RWPE2 (cell line): ENCODE results near the gene CHGA.

Experiments
- ATAC-seq: fragments of 200-7000 bp; cut with Tn5 transposase; 3 replicates; pipeline ENCODE4 v1.9.1; 2021; ENCODE audit warnings: low read depth
- DNase-seq: peaks from one replicate; pipeline ENCODE4 v3.0.0-alpha.2; 2020; ENCODE audit warnings: low spot score
- H3K27ac ChIP-seq: fragments of 450-650 bp; 2 replicates; pipeline ENCODE4 v1.5.1; 2017; ENCODE audit warnings: mild to moderate bottlenecking; ENCODE audit not compliant: poor library complexity, severe bottlenecking
- H3K27me3 ChIP-seq: fragments of 250-450 bp; sonication (Bioruptor Pico); 2 replicates; pipeline ENCODE4 v1.5.1; 2021; ENCODE audit warnings: mild to moderate bottlenecking, moderate library complexity; ENCODE audit not compliant: insufficient read depth, poor library complexity, severe bottlenecking
- H3K36me3 ChIP-seq: fragments of 250-450 bp; sonication (Bioruptor Pico); 2 replicates; pipeline ENCODE4 v1.5.1; 2020; ENCODE audit warnings: low read depth, mild to moderate bottlenecking, moderate library complexity
- H3K4me1 ChIP-seq: fragments of 250-450 bp; sonication (Bioruptor Pico); 2 replicates; pipeline ENCODE4 v1.5.1; 2021; ENCODE audit warnings: mild to moderate bottlenecking, moderate library complexity; ENCODE audit not compliant: insufficient read depth, poor library complexity, severe bottlenecking
- H3K4me3 ChIP-seq: fragments of 250-450 bp; sonication (Bioruptor Pico); 2 replicates; pipeline ENCODE4 v1.5.1; 2021; ENCODE audit warnings: mild to moderate bottlenecking, moderate library complexity; ENCODE audit not compliant: severe bottlenecking
- H3K9me3 ChIP-seq: fragments of 250-450 bp; sonication (Bioruptor Pico); 2 replicates; pipeline ENCODE4 v1.5.1; 2021; ENCODE audit warnings: mild to moderate bottlenecking, moderate library complexity; ENCODE audit not compliant: severe bottlenecking
- TF ChIP-seq, protein P1 (sequence below): fragments of 450-650 bp; IDR thresholded peaks from one replicate; pipeline ENCODE4 v1.5.1; 2017; ENCODE audit warnings: mild to moderate bottlenecking, moderate library complexity; ENCODE audit not compliant: poor library complexity, severe bottlenecking

Gene CHGA

DNA sequence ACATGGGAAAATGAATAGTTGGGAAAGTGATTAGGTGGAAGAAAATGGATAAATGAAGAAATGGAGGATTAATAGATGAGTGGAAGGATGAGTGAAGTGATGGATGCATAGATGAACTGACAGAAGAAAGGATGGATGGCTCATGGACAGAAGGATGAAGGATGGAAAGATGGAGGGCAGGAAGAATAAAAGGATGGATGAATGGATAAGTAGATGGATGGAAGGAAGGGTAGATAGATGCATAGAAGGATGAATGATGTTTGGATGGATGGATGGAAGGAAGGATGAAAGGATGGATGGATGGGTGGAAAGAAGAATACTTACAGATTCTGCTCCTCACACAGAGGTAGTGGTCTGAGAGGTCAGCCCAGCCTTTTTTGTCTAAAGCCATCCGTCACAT, 35.8 kb upstream of the CHGA start:
- TF ChIP-seq, protein P1, sequence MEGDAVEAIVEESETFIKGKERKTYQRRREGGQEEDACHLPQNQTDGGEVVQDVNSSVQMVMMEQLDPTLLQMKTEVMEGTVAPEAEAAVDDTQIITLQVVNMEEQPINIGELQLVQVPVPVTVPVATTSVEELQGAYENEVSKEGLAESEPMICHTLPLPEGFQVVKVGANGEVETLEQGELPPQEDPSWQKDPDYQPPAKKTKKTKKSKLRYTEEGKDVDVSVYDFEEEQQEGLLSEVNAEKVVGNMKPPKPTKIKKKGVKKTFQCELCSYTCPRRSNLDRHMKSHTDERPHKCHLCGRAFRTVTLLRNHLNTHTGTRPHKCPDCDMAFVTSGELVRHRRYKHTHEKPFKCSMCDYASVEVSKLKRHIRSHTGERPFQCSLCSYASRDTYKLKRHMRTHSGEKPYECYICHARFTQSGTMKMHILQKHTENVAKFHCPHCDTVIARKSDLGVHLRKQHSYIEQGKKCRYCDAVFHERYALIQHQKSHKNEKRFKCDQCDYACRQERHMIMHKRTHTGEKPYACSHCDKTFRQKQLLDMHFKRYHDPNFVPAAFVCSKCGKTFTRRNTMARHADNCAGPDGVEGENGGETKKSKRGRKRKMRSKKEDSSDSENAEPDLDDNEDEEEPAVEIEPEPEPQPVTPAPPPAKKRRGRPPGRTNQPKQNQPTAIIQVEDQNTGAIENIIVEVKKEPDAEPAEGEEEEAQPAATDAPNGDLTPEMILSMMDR, result no peak
- no peak for DNase-seq
- no peaks in the 10 kb centered on the region for H3K9me3 ChIP-seq
- no peaks in the 10 kb centered on the region for H3K36me3 ChIP-seq
- peaks cover 4% of the 10 kb centered on the region for H3K27me3 ChIP-seq
- ATAC-seq, result no peak
- H3K4me1 ChIP-seq, result no peaks in the 10 kb centered on the region
- no peak overlapping the region for H3K4me3 ChIP-seq
- no peak overlapping the region for H3K27ac ChIP-seq

DNA sequence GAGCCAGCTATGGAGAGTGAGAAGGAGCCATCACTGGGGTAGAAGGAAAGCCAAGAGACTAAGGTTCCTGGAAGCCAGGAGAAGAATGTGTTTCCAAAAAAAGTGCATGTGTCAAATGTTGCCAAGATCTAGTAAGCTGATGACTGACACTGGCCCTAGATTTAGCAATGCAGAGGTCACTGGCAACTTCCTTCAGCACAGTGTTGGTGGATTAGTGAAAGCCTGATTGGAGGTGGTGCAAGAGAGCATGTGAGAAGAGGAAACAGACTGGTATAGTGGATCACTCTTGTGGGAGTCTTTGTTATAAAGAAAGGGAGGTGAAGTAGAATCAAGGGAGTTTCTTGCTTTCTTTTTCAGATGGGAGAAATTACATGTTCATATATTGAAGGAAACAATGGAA, 34.1 kb upstream of the CHGA start:
- no peaks in the 10 kb centered on the region for H3K36me3 ChIP-seq
- H3K27ac ChIP-seq, result no peak overlapping the region
- H3K4me1 ChIP-seq, result no peaks in the 10 kb centered on the region
- H3K27me3 ChIP-seq, result peaks cover 4% of the 10 kb centered on the region
- H3K9me3 ChIP-seq, result peaks cover 10% of the 10 kb centered on the region
- ATAC-seq, result no peak
- no peak for DNase-seq
- TF ChIP-seq, protein P1, result no peak
- H3K4me3 ChIP-seq, result no peak overlapping the region

DNA sequence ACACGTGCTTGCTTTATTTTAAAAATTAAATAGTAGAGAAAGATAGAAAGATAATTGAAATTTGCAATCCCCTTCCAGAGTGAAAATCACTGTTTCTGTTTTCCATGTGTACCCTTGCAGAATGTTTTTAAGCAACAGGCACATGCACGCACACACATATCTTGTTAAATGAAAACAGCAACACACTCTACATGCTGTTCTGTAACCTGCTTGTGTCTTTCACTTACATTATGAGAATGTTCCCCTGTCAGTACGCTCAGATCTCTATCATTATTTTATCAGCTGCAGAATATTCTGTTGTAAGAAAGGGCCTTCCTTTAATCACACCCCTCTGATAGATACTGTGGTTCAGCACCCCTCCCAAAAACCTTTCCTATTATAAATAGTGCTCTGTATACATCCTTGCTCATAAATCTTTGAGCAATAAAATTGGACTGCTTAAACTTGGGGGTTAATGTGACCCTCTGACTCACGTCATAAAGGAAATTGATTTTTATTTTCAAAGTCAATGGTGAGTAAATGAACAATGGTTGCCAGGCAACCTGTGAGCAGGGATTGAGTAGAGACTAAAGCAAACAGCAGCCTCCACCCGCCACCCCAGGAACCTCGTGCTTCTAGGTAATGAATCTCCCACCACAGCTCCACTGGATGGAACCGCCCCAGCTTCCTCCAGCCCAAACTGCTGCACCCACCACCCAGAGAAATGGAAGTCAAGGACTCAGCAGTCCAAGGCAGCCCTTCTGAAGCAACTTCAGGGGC, 31.9 kb upstream of the CHGA start:
- Histone ChIP-seq H3K27me3 (peaks cover 4% of the 10 kb centered on the region), H3K9me3 (peaks cover 10% of the 10 kb centered on the region), H3K4me1 (no peaks in the 10 kb centered on the region), H3K36me3 (no peaks in the 10 kb centered on the region), H3K27ac (no peak overlapping the region), H3K4me3 (no peak overlapping the region)
- TF ChIP-seq, protein P1, result no peak
- no peak for ATAC-seq
- no peak for DNase-seq

- H3K4me1 ChIP-seq, result no peaks in the 10 kb centered on the region
- no peak overlapping the region for H3K27ac ChIP-seq
- no peaks in the 10 kb centered on the region for H3K27me3 ChIP-seq
- no peaks in the 10 kb centered on the region for H3K36me3 ChIP-seq
- H3K4me3 ChIP-seq, result no peak overlapping the region
- H3K9me3 ChIP-seq, result peaks cover 10% of the 10 kb centered on the region
- TF ChIP-seq, protein P1, result no peak
- ATAC-seq (peak; percentile 40; the same call in 1 of the 3 replicates), DNase-seq (no peak)
These were observed 30.4 kb upstream of the CHGA start for GRCh38 chr14:92892589-92892988.

GRCh38 chr14:92895352-92895878, 27.5 kb upstream of the CHGA start:
- Histone ChIP-seq H3K4me1 (no peaks in the 10 kb centered on the region), H3K27ac (no peak overlapping the region), H3K9me3 (peaks cover 10% of the 10 kb centered on the region), H3K36me3 (no peaks in the 10 kb centered on the region), H3K27me3 (no peaks in the 10 kb centered on the region), H3K4me3 (no peak overlapping the region)
- no peak for DNase-seq
- TF ChIP-seq, protein P1, result no peak
- ATAC-seq, result no peak
